GM12892 (cell line): ENCODE data around the gene NOSTRIN.

Source experiments
- POLR2A ChIP-seq: IDR thresholded peaks from 2 replicates; pipeline ENCODE4 v1.6.1; 2011; ENCODE audit warnings: low read depth, low read length, control low read depth
- POLR2AphosphoS5 ChIP-seq: IDR thresholded peaks from 2 replicates; pipeline ENCODE4 v1.6.1; 2011; ENCODE audit warnings: low read depth, low read length, control low read depth

GRCh38 chr2:168796090-168796577, 6.3 kb upstream of the NOSTRIN start:
- TF ChIP-seq POLR2AphosphoS5 (no peak), POLR2A (no peak)
